ENCODE results near the gene GRM8.
A peak's percentile ranks its signal among the peaks of the same experiment; 100 is the strongest.

GRM8 gene

GRCh38 chr7:126608339-126608776 lies 644.4 kb downstream of the GRM8 start:
- peak; percentile 69; the same call in 2 of the 3 replicates for ATAC-seq
- TF ChIP-seq OSR1 (CRISPR knock-in tag; IDR thresholded peaks at IDR 0.05): no peak
- TF ChIP-seq BACH2 (CRISPR knock-in tag; IDR thresholded peaks at IDR 0.05; ENCODE audit: borderline replicate concordance): no peak
- no peak for TF ChIP-seq ZNF70 (CRISPR knock-in tag; IDR thresholded peaks at IDR 0.05)
- no peak for TF ChIP-seq CSDC2 (CRISPR knock-in tag; IDR thresholded peaks at IDR 0.05)
- no peak for TF ChIP-seq ZFP30 (CRISPR knock-in tag; IDR thresholded peaks at IDR 0.05)
- TF ChIP-seq ZNF8 (CRISPR knock-in tag; IDR thresholded peaks at IDR 0.05): no peak
- no peak for TF ChIP-seq ZFP3 (CRISPR knock-in tag; IDR thresholded peaks at IDR 0.05)
- no peak for TF ChIP-seq ZNF565 (CRISPR knock-in tag; conservative IDR thresholded peaks at IDR 0.05; ENCODE audit: low read depth)
- no peak for TF ChIP-seq TCF4 (CRISPR knock-in tag; IDR thresholded peaks at IDR 0.05; ENCODE audit: borderline replicate concordance)
- TF ChIP-seq PATZ1 (CRISPR knock-in tag; IDR thresholded peaks at IDR 0.05; ENCODE audit: borderline replicate concordance): no peak
- TF ChIP-seq RARB (CRISPR knock-in tag; IDR thresholded peaks at IDR 0.05): no peak
- no peak for TF ChIP-seq SNAI2 (CRISPR knock-in tag; IDR thresholded peaks at IDR 0.05)
- TF ChIP-seq PPARA (CRISPR knock-in tag; IDR thresholded peaks at IDR 0.05; ENCODE audit: borderline replicate concordance): no peak
- TF ChIP-seq, protein P1, sequence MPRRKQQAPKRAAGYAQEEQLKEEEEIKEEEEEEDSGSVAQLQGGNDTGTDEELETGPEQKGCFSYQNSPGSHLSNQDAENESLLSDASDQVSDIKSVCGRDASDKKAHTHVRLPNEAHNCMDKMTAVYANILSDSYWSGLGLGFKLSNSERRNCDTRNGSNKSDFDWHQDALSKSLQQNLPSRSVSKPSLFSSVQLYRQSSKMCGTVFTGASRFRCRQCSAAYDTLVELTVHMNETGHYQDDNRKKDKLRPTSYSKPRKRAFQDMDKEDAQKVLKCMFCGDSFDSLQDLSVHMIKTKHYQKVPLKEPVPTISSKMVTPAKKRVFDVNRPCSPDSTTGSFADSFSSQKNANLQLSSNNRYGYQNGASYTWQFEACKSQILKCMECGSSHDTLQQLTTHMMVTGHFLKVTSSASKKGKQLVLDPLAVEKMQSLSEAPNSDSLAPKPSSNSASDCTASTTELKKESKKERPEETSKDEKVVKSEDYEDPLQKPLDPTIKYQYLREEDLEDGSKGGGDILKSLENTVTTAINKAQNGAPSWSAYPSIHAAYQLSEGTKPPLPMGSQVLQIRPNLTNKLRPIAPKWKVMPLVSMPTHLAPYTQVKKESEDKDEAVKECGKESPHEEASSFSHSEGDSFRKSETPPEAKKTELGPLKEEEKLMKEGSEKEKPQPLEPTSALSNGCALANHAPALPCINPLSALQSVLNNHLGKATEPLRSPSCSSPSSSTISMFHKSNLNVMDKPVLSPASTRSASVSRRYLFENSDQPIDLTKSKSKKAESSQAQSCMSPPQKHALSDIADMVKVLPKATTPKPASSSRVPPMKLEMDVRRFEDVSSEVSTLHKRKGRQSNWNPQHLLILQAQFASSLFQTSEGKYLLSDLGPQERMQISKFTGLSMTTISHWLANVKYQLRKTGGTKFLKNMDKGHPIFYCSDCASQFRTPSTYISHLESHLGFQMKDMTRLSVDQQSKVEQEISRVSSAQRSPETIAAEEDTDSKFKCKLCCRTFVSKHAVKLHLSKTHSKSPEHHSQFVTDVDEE (CRISPR knock-in tag; IDR thresholded peaks at IDR 0.05): no peak
- TF ChIP-seq ESRRG (CRISPR knock-in tag; IDR thresholded peaks at IDR 0.05): no peak
- TF ChIP-seq, protein P2, sequence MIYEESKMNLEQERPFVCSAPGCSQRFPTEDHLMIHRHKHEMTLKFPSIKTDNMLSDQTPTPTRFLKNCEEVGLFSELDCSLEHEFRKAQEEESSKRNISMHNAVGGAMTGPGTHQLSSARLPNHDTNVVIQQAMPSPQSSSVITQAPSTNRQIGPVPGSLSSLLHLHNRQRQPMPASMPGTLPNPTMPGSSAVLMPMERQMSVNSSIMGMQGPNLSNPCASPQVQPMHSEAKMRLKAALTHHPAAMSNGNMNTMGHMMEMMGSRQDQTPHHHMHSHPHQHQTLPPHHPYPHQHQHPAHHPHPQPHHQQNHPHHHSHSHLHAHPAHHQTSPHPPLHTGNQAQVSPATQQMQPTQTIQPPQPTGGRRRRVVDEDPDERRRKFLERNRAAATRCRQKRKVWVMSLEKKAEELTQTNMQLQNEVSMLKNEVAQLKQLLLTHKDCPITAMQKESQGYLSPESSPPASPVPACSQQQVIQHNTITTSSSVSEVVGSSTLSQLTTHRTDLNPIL (CRISPR knock-in tag; IDR thresholded peaks at IDR 0.05; ENCODE audit: low read depth): no peak
- TF ChIP-seq, protein P3, sequence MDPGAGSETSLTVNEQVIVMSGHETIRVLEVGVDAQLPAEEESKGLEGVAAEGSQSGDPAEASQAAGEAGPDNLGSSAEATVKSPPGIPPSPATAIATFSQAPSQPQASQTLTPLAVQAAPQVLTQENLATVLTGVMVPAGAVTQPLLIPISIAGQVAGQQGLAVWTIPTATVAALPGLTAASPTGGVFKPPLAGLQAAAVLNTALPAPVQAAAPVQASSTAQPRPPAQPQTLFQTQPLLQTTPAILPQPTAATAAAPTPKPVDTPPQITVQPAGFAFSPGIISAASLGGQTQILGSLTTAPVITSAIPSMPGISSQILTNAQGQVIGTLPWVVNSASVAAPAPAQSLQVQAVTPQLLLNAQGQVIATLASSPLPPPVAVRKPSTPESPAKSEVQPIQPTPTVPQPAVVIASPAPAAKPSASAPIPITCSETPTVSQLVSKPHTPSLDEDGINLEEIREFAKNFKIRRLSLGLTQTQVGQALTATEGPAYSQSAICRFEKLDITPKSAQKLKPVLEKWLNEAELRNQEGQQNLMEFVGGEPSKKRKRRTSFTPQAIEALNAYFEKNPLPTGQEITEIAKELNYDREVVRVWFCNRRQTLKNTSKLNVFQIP (CRISPR knock-in tag; IDR thresholded peaks at IDR 0.05; ENCODE audit: borderline replicate concordance, low read depth): no peak

DNA sequence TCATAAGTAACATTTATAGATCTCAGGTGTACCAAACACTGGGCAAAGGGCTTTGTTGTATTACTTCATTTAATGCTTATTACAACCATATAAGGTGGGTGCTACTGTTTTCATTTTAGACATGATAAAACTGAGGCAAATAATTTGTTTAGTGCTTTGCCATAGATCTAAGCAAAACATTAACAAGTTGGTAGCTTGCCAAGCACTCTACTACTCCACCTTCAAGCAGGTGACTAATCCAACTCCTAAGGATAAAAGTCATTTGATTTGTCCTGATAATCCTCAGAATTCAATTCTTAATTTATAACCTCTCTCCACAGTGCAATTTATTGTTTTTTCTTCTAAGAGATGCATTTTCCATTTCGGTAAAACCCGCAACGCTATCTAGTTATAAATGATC lies 646.4 kb downstream of the GRM8 start:
- ATAC-seq: no peak
- TF ChIP-seq GLIS3 (CRISPR knock-in tag; IDR thresholded peaks at IDR 0.05) (no peak), ZFP3 (CRISPR knock-in tag; IDR thresholded peaks at IDR 0.05) (no peak), ZNF565 (CRISPR knock-in tag; conservative IDR thresholded peaks at IDR 0.05; ENCODE audit: low read depth) (no peak), CSDC2 (CRISPR knock-in tag; IDR thresholded peaks at IDR 0.05) (no peak), ZNF8 (CRISPR knock-in tag; IDR thresholded peaks at IDR 0.05) (no peak), ZFP30 (CRISPR knock-in tag; IDR thresholded peaks at IDR 0.05) (no peak), TCF4 (CRISPR knock-in tag; IDR thresholded peaks at IDR 0.05; ENCODE audit: borderline replicate concordance) (no peak), ESRRG (CRISPR knock-in tag; IDR thresholded peaks at IDR 0.05) (no peak), ARNTL (CRISPR knock-in tag; IDR thresholded peaks at IDR 0.05; ENCODE audit: borderline replicate concordance, low read depth) (no peak), ISL1 (CRISPR knock-in tag; IDR thresholded peaks at IDR 0.05) (no peak), OSR1 (CRISPR knock-in tag; IDR thresholded peaks at IDR 0.05) (no peak), PPARA (CRISPR knock-in tag; IDR thresholded peaks at IDR 0.05; ENCODE audit: borderline replicate concordance) (no peak), RARB (CRISPR knock-in tag; IDR thresholded peaks at IDR 0.05) (no peak), ZNF70 (CRISPR knock-in tag; IDR thresholded peaks at IDR 0.05) (no peak)
- TF ChIP-seq, protein P3 (CRISPR knock-in tag; IDR thresholded peaks at IDR 0.05; ENCODE audit: borderline replicate concordance, low read depth): no peak
- TF ChIP-seq, protein P1 (CRISPR knock-in tag; IDR thresholded peaks at IDR 0.05): no peak
